Left ventricle myocardium inferior (tissue), 1 donor: Measurements from ENCODE around the gene DAAM2. TPM values are rescaled to one million over a fixed set of nuclear protein-coding genes. Genes with fewer than 3 reads are reported as not detected.
A peak's percentile ranks its signal among the peaks of the same experiment; 100 is the strongest.

Experiments
- DNase-seq: peaks from one replicate; pipeline ENCODE4 v3.0.0-alpha.2; 2020
- H3K27ac ChIP-seq: fragments of 200-600 bp; replicated peaks from 2 replicates; pipeline ENCODE4 v1.8.0; 2021
- H3K27me3 ChIP-seq: fragments of 200-600 bp; 2 replicates; pipeline ENCODE4 v1.8.0; 2021; ENCODE audit warnings: low read depth
- H3K36me3 ChIP-seq: fragments of 200-600 bp; 2 replicates; pipeline ENCODE4 v1.8.0; 2021
- H3K4me1 ChIP-seq: fragments of 200-600 bp; 2 replicates; pipeline ENCODE4 v1.8.0; 2021
- H3K4me3 ChIP-seq: fragments of 200-600 bp; 2 replicates; pipeline ENCODE4 v1.8.0; 2021; ENCODE audit warnings: mild to moderate bottlenecking, moderate library complexity
- H3K9me3 ChIP-seq: fragments of 200-600 bp; replicated peaks from 2 replicates; pipeline ENCODE4 v1.8.0; 2021
- CTCF ChIP-seq: fragments of 200-600 bp; IDR thresholded peaks from 2 replicates; pipeline ENCODE4 v1.8.0; 2021; ENCODE audit warnings: antibody characterized with exemption, mild to moderate bottlenecking, borderline replicate concordance
- intact Hi-C: fragments of 100-400 bp; cut with micrococcal nuclease; formaldehyde crosslinking; loops from one replicate; pipeline ENCODE4 v1.11.0; 2022
- total RNA-seq: library from RNA; stranded (reverse); fragmentation: NEBNext Ultra II Directional; extraction: Animal tissue kit (Norgen Biotek cat#: 25700); gene quantifications from one replicate; pipeline ENCODE4 v1.2.1, GENCODE V29; 2021
- donor health status: DM: no; HTN: yes; CAD: no; lungs with severe emphysema.

Gene DAAM2
- total RNA-seq, 1 donor from 2014 or later = 19.1 TPM

GRCh38 chr6:39847221-39847620, 55.0 kb downstream of the DAAM2 start:
- Histone ChIP-seq H3K4me3 (peak overlapping the region; percentile 13), H3K27me3 (no peaks in the 10 kb centered on the region), H3K4me1 (peaks cover 76% of the 10 kb centered on the region), H3K27ac (peak overlapping the region; percentile 69), H3K36me3 (no peaks in the 10 kb centered on the region), H3K9me3 (no peaks in the 10 kb centered on the region)
- intact Hi-C loops = no loop called here
- peak; percentile 55 for DNase-seq
- TF ChIP-seq CTCF = no peak

GRCh38 chr6:39848171-39848570, 56.0 kb downstream of the DAAM2 start:
- Histone ChIP-seq H3K36me3 (no peaks in the 10 kb centered on the region), H3K4me1 (peaks cover 80% of the 10 kb centered on the region), H3K4me3 (peak overlapping the region; percentile 29), H3K27me3 (no peaks in the 10 kb centered on the region), H3K27ac (peak overlapping the region; percentile 69), H3K9me3 (no peaks in the 10 kb centered on the region)
- no peak for DNase-seq
- no peak for TF ChIP-seq CTCF
- intact Hi-C loops = no loop called here

- H3K4me3 ChIP-seq = peak overlapping the region; percentile 29
- no peaks in the 10 kb centered on the region for H3K9me3 ChIP-seq
- TF ChIP-seq CTCF = no peak
- intact Hi-C loops = no loop called here
- H3K27me3 ChIP-seq = no peaks in the 10 kb centered on the region
- H3K4me1 ChIP-seq = peaks cover 80% of the 10 kb centered on the region
- H3K27ac ChIP-seq = peak overlapping the region; percentile 69
- no peaks in the 10 kb centered on the region for H3K36me3 ChIP-seq
- no peak for DNase-seq
Observed at GRCh38 chr6:39849228-39849627, 57.1 kb downstream of the DAAM2 start.

- peak overlapping the region; percentile 69 for H3K27ac ChIP-seq
- H3K27me3 ChIP-seq = no peaks in the 10 kb centered on the region
- no peaks in the 10 kb centered on the region for H3K36me3 ChIP-seq
- TF ChIP-seq CTCF = no peak
- DNase-seq = no peak
- intact Hi-C loops = no loop called here
- H3K4me3 ChIP-seq = peak overlapping the region; percentile 29
- peaks cover 86% of the 10 kb centered on the region for H3K4me1 ChIP-seq
- no peaks in the 10 kb centered on the region for H3K9me3 ChIP-seq
Observed at GRCh38 chr6:39849764-39850163, 57.6 kb downstream of the DAAM2 start.

GRCh38 chr6:39850736-39851297, 58.6 kb downstream of the DAAM2 start:
- H3K4me1 ChIP-seq = peaks cover 87% of the 10 kb centered on the region
- H3K36me3 ChIP-seq = no peaks in the 10 kb centered on the region
- no peak overlapping the region for H3K4me3 ChIP-seq
- H3K27me3 ChIP-seq = no peaks in the 10 kb centered on the region
- TF ChIP-seq CTCF = no peak
- H3K9me3 ChIP-seq = no peaks in the 10 kb centered on the region
- intact Hi-C loops = no loop called here
- peak overlapping the region; percentile 69 for H3K27ac ChIP-seq
- DNase-seq = no peak
